ENCODE results near the gene GRHPR.

GRHPR gene

DNA sequence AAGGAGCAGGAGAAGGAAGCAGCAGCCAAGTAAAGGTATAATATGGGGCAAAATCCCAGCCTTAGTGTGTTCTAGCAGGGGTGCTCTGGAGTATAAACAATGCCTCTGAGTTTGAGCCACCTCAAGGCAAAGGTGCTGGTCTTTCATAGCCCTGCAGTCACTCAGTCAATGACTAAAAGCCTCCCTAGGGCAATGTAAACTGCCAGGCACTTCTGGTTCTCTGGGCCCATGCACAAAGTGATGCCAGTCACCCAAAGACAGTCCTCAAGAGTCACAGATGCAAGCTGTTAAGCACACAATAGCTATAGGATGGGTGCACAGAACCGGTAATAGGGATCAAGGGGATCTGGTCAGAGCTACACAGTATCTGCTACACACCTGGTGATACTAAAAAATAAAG lies 30.1 kb downstream of the GRHPR start:
- Histone ChIP-seq H3K4me3 (ENCODE audit: low read depth, low read length) (no peak overlapping the region), H3K27me3 (replicated peaks) (no peaks in the 10 kb centered on the region), H3K36me3 (replicated peaks) (no peaks in the 10 kb centered on the region), H3K27ac (no peak overlapping the region)
- DNase-seq, result no peak
- no peak for TF ChIP-seq CTCF (IDR thresholded peaks at IDR 0.05; ENCODE audit: low read depth, low read length, missing control alignments)
- in situ Hi-C loops (cut with HindIII; ENCODE audit: low pct_ligation_motif_present, low sequenced_read_pairs), result no loop called here

DNA sequence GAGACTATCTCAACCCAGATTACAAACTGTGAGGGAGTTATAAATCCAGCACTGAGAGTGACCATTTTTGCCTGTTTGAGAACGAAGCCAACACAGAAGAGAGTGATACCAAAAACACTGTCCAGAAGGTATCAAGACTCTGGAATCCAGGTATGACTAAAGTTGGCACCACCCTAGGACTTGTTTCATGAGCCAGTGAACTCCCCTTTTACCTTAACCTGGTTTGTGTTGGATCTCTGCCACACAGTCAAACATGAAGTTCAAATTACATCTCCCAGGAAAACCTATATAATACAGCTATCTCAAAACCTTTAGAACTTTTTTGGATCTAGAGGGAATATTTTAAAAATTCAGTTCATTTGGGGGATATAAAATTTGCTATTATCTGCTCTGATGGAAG lies 31.3 kb downstream of the GRHPR start:
- Histone ChIP-seq H3K36me3 (replicated peaks) (no peaks in the 10 kb centered on the region), H3K27ac (no peak overlapping the region), H3K27me3 (replicated peaks) (no peaks in the 10 kb centered on the region), H3K4me3 (ENCODE audit: low read depth, low read length) (no peak overlapping the region)
- in situ Hi-C loops (cut with HindIII; ENCODE audit: low pct_ligation_motif_present, low sequenced_read_pairs), result no loop called here
- no peak for DNase-seq
- TF ChIP-seq CTCF (IDR thresholded peaks at IDR 0.05; ENCODE audit: low read depth, low read length, missing control alignments), result no peak

GRCh38 chr9:37454238-37454637 lies 31.7 kb downstream of the GRHPR start:
- DNase-seq, result no peak
- H3K27me3 ChIP-seq (replicated peaks), result no peaks in the 10 kb centered on the region
- no peak overlapping the region for H3K4me3 ChIP-seq (ENCODE audit: low read depth, low read length)
- in situ Hi-C loops (cut with HindIII; ENCODE audit: low pct_ligation_motif_present, low sequenced_read_pairs), result no loop called here
- no peaks in the 10 kb centered on the region for H3K36me3 ChIP-seq (replicated peaks)
- no peak for TF ChIP-seq CTCF (IDR thresholded peaks at IDR 0.05; ENCODE audit: low read depth, low read length, missing control alignments)
- H3K27ac ChIP-seq, result no peak overlapping the region

- no peak for TF ChIP-seq CTCF (IDR thresholded peaks at IDR 0.05; ENCODE audit: low read depth, low read length, missing control alignments)
- Histone ChIP-seq H3K27ac (no peak overlapping the region), H3K4me3 (ENCODE audit: low read depth, low read length) (no peak overlapping the region), H3K27me3 (replicated peaks) (no peaks in the 10 kb centered on the region), H3K36me3 (replicated peaks) (no peaks in the 10 kb centered on the region)
- in situ Hi-C loops (cut with HindIII; ENCODE audit: low pct_ligation_motif_present, low sequenced_read_pairs), result no loop called here
- no peak for DNase-seq
These were observed 33.6 kb downstream of the GRHPR start for GRCh38 chr9:37455884-37456647.

GRCh38 chr9:37456817-37457216 lies 34.3 kb downstream of the GRHPR start:
- DNase-seq, result no peak
- no peak overlapping the region for H3K4me3 ChIP-seq (ENCODE audit: low read depth, low read length)
- TF ChIP-seq CTCF (IDR thresholded peaks at IDR 0.05; ENCODE audit: low read depth, low read length, missing control alignments), result no peak
- no peak overlapping the region for H3K27ac ChIP-seq
- H3K27me3 ChIP-seq (replicated peaks), result no peaks in the 10 kb centered on the region
- in situ Hi-C loops (cut with HindIII; ENCODE audit: low pct_ligation_motif_present, low sequenced_read_pairs), result no loop called here
- no peaks in the 10 kb centered on the region for H3K36me3 ChIP-seq (replicated peaks)

DNA sequence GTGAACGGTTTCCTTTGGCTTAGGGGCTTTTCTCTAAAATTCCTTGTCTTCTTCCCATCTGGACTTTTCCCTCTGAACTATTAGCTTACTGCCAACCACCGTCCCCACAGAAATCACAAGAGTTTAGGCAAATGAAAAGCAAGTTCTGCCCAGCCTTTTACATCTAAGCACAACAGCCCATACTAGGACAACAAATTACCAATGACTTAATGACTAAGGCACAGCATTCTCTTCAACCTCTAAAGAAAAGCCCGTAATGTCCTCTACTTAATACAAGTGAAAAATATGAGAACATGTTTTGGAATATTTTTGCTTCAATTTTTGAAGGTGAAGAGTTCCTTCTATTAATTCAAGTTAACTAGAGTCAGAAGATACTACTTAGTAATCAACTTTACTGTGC lies 41.5 kb downstream of the GRHPR start:
- Histone ChIP-seq H3K27me3 (replicated peaks) (no peaks in the 10 kb centered on the region), H3K27ac (peak overlapping the region; percentile 98), H3K36me3 (replicated peaks) (no peaks in the 10 kb centered on the region), H3K4me3 (ENCODE audit: low read depth, low read length) (peak overlapping the region; percentile 98)
- in situ Hi-C loops (cut with HindIII; ENCODE audit: low pct_ligation_motif_present, low sequenced_read_pairs), result no loop called here
- TF ChIP-seq CTCF (IDR thresholded peaks at IDR 0.05; ENCODE audit: low read depth, low read length, missing control alignments), result no peak
- no peak for DNase-seq

Measured in brain microvascular endothelial cell (primary cell).